NCI-H2227 treated with DMSO at 0.1 percent for 48 hours (cell line): Measurements from ENCODE around the gene APOBEC3G.

ENCODE experiments used
- DNase-seq: peaks from one replicate; lab custom pipeline; 2025; lab: John Stamatoyannopoulos, UW

The APOBEC3G gene

GRCh38 chr22:39092111-39092862 is 15.2 kb downstream of the APOBEC3G start:
- DNase-seq, result no peak

GRCh38 chr22:39094717-39095389 is 17.8 kb downstream of the APOBEC3G start:
- no peak for DNase-seq

DNA sequence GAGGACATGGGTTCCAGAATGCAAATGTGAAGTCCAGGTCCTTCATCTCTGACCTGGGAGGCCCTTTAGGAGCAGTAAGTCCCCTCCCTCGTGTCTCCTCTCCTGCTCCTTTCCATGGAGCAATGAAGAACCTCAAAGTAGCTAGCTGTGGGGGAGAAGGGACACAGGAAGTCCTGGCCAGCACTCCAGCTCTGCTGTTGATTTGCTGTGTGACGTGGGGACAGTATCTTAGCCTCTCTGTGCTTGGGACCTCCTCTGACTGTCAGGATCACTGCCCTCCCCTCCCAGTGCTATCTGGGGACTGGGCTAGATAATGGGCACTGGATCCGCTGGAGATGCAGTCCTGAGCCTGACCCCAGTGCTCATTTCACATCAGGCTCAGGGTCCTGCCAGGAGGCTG is 18.9 kb downstream of the APOBEC3G start:
- DNase-seq, result no peak

GRCh38 chr22:39097098-39098020 is 20.3 kb downstream of the APOBEC3G start, which contains the start of gene APOBEC3H:
Gene APOBEC3H, plus strand, starts transcription at chr22:39097244. Its CDS starts 3,035 bp downstream, at chr22:39100279.
- DNase-seq, result no peak

DNA sequence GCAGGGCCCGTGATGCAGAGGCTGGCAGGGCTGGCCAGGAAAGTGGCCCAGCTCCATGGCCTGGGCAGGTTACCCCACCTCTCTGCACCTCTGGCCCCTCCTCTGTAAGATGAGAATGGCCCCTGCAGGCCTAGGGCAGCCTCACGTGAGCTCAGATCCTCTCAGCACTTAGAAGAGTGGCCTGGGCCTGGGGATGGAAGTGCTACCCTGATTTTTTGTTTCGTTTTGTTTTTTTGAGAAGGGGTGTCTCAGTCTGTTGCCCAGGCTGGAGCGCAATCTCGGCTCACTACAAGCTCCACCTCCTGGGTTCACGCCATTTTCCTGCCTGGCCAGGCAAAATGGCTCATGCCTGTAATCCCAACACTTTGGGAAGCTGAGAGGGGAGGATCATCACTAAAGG is 21.0 kb downstream of the APOBEC3G start:
- no peak for DNase-seq

GRCh38 chr22:39098576-39098975 is 21.5 kb downstream of the APOBEC3G start:
- DNase-seq, result no peak

DNA sequence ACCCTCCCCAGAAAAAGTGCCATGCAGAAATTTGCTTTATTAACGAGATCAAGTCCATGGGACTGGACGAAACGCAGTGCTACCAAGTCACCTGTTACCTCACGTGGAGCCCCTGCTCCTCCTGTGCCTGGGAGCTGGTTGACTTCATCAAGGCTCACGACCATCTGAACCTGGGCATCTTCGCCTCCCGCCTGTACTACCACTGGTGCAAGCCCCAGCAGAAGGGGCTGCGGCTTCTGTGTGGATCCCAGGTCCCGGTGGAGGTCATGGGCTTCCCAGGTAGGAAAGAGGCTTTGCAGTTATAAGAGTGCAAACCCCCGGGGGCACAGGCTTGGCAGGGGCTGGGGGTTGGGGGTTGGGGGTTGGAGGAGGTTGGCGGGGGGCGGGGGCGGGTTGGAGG is 24.2 kb downstream of the APOBEC3G start:
- no peak for DNase-seq

DNA sequence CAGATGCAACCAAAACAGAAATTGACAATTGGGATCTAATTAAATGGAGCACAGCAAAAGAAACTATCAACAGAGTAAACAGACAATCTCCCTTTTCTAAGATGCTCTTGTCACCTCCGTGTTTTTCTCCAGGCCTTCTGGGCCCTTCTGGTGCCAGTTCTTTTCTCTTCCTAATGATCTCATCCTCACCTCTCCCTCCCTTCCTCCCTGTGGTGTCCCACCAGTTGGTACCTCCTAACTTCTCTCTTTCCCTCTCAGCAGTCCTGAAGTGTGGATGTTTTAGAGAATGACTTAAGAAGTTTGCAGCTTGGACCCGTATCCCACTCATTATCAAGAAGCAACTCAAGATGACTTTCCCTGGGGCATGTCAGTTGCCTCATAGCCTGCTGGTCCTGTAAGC is 26.4 kb downstream of the APOBEC3G start:
- DNase-seq, result no peak

DNA sequence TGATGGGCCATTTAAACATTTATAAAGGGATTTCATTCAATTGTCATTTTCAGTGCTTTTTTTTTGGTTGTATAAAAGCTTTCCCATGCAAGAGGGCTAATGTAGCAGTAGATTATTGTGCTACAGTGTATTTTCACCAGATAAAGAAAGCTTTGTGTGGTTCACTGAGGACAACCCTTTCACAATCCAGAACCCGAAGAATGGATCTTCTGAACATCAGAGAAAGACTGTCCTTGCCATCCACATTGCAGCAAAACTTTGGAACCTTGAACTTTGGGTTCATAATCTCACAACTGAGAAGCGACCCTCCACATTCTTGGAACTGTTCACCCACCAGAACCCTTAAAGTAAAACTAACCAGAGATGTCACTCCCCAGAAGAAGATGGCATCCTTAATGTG is 29.3 kb downstream of the APOBEC3G start:
- DNase-seq, result no peak

GRCh38 chr22:39108487-39108886 is 31.4 kb downstream of the APOBEC3G start:
- no peak for DNase-seq

DNA sequence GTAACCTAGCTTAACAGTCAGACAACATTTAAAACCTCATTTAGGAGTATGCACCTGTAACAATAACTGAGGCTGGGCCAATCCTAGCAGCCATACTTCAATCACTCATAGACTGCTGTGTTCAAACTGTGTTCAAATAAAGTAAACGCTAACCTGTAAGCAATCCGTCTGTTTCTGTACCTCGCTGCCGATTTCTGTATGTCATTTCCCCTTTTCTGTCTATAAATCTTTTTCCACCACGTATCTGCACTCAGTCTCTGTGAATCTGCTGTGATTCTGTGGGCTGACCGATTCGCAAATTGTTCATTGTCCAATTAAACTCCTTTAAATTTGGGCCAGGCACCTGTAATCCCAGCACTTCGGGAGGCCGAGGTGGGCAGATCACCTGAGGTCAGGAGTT is 32.3 kb downstream of the APOBEC3G start:
- DNase-seq, result no peak

- DNase-seq, result no peak
These were observed 33.8 kb downstream of the APOBEC3G start for GRCh38 chr22:39110631-39111561.

- no peak for DNase-seq
These were observed 37.0 kb downstream of the APOBEC3G start for GRCh38 chr22:39114112-39114511.

DNA sequence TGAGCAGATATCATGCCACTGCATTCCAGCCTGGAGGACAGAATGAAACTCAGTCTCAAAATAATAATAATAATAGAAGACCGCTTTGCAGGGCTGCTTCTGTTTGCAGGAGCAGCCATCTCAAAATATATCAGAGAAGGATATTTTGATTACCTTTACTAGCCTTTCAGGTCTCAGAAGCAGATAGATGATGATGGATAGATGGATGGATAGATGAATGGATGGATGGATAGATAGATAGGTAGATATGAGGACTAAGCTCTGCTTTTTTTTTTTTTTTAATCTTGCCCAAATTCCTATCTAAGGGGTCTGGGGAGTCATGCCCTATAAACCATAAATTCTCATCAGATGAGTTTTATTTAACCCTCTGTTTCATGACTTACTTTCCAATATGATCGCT is 38.5 kb downstream of the APOBEC3G start:
- DNase-seq, result no peak

GRCh38 chr22:39115977-39116621 is 39.0 kb downstream of the APOBEC3G start:
- DNase-seq, result no peak

GRCh38 chr22:39117585-39118191 is 40.6 kb downstream of the APOBEC3G start:
- no peak for DNase-seq

DNA sequence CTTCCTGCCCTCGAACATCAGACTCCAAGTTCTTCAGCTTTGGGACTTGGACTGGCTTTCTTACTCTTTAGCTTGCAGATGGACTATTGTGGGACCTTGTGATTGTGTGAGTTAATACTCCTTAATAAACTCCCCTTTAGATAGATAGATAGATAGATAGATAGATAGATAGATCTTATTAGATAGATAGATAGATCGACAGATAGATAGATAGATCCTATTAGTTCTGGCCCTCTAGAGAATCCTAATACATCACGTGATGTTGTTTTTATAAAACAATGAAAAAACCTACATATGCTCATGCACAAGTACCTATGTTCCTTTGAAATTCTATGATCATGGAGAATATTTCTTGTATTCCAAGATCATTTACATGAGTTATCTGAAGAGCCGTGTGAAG is 43.9 kb downstream of the APOBEC3G start:
- DNase-seq, result no peak

DNA sequence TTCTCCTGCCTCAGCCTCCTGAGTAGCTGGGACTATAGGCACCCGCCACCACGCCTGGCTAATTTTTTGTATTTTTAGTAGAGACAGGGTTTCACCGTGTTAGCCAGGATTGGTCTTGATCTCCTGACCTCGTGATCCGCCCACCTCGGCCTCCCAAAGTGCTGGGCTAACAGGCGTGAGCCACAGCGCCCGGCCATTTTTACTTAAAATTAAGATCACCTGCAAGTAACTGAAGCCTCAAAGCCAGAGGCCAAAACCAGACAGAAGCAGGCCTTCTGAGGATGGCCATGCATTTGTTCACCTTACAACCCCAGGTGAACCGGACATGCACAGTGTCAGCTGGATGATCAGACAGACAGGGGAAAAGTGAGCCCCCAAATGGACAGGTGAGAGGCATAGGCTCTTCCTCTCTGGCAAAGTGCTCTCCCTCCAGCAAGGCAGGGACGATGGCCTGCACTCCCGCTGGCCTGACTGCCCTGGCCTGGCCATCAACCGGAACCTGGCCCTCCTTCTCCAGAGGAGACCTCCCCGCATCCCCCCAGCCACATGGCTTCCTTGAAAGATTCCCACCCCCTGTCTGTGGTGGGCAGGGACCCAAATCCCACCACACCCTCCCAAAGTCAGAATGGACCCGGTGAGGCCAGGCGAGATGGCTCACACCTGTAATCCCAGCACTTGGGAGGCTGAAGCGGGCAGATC is 45.8 kb downstream of the APOBEC3G start:
- DNase-seq, result no peak

DNA sequence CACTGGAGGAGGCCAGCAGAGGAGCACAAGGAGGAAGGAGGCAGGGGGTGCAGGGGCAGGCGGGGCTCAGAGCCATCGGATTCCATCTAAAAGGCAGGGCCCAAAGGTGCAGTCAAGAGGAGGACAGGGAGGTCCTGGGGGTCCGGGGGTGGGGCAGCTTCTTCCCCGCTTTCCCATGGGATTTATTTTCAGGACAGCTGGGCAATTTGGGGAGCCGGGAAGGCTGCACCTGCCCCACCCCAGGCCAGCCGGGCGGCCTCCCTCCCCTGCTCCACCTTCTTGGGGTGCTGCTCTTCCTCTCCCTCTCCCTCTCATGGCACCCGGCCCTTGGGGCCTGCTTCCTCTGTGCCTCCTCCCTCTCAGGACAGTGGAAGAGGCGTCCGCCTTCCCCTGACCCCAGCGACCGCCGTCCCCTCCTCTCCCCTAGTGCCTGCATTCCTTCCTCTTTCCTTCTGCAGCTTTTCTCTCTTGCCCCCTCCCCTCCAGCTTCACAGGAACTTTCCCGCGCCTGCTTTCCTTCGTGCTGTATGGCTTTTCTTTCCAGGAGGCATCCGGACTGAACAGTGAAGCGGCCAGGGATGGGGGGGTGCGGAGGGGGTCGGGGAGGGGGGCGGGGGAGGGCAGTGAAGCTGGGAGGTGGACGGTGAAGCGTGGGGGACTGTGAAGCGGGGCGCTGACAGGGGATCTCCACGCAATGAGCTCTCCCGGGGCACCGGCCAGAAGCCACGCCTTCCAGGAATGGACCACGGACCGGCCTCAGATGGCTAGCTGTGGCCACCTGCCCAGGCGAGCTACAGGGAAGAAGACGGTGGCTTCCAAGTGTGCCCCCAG is 46.9 kb downstream of the APOBEC3G start:
- no peak for DNase-seq
